ENCODE results near the gene EXOC6B.

The EXOC6B gene

GRCh38 chr2:72178551-72178950 is 647.3 kb downstream of the EXOC6B start:
- no peak for TF ChIP-seq CTCF (IDR thresholded peaks at IDR 0.05; ENCODE audit: low read depth, low read length)

GRCh38 chr2:72176281-72176680 is 649.6 kb downstream of the EXOC6B start:
- no peak for TF ChIP-seq CTCF (IDR thresholded peaks at IDR 0.05; ENCODE audit: low read depth, low read length)

More at GRCh38 chr2:72178551-72178950, 647.3 kb downstream of the EXOC6B start:
- H3K4me3 ChIP-seq (ENCODE audit: low read depth, low read length): no peak overlapping the region

GRCh38 chr2:72175636-72176035 is 650.2 kb downstream of the EXOC6B start:
- no peak overlapping the region for H3K4me3 ChIP-seq (ENCODE audit: low read depth, low read length)
- no peak for TF ChIP-seq CTCF (IDR thresholded peaks at IDR 0.05; ENCODE audit: low read depth, low read length)

More at GRCh38 chr2:72176281-72176680, 649.6 kb downstream of the EXOC6B start:
- no peak overlapping the region for H3K4me3 ChIP-seq (ENCODE audit: low read depth, low read length)

GRCh38 chr2:72173640-72174321 is 652.1 kb downstream of the EXOC6B start:
- no peak overlapping the region for H3K4me3 ChIP-seq (ENCODE audit: low read depth, low read length)
- TF ChIP-seq CTCF (IDR thresholded peaks at IDR 0.05; ENCODE audit: low read depth, low read length): no peak

- H3K4me3 ChIP-seq (ENCODE audit: low read depth, low read length): no peak overlapping the region
- no peak for TF ChIP-seq CTCF (IDR thresholded peaks at IDR 0.05; ENCODE audit: low read depth, low read length)
Observed at GRCh38 chr2:72172478-72172877, 653.4 kb downstream of the EXOC6B start.

- no peak overlapping the region for H3K4me3 ChIP-seq (ENCODE audit: low read depth, low read length)
- TF ChIP-seq CTCF (IDR thresholded peaks at IDR 0.05; ENCODE audit: low read depth, low read length): no peak
Observed at GRCh38 chr2:72166279-72166678, 659.6 kb downstream of the EXOC6B start.

- TF ChIP-seq CTCF (IDR thresholded peaks at IDR 0.05; ENCODE audit: low read depth, low read length): no peak
- H3K4me3 ChIP-seq (ENCODE audit: low read depth, low read length): no peak overlapping the region
Observed at GRCh38 chr2:72165792-72166191, 660.0 kb downstream of the EXOC6B start.

All from WI38 (cell line).